OCI-LY3 (cell line): ENCODE data around the gene CIZ1.
"Not testable (repeated sequence)": the region's sequence is repeated elsewhere in the genome, so short reads cannot be mapped to it uniquely, and the experiment has no call there.

Experiments
- H2AFZ ChIP-seq: fragments of 200-600, 300-600 bp; shearing (Covaris generic); 2 replicates; pipeline ENCODE4 v1.6.0; 2014; ENCODE audit warnings: antibody characterized with exemption, low read depth, low read length
- H3K27ac ChIP-seq: fragments of 200-600, 300-600 bp; sonication (generic); 2 replicates; pipeline ENCODE4 v1.5.1; 2014; ENCODE audit warnings: mild to moderate bottlenecking, low read length, moderate library complexity, mixed read lengths
- H3K27me3 ChIP-seq: fragments of 200-600, 300-600 bp; sonication (generic); 2 replicates; pipeline ENCODE4 v1.6.1; 2014; ENCODE audit warnings: low read depth, low read length, mixed read lengths
- H3K36me3 ChIP-seq: fragments of 200-600, 300-600 bp; sonication (generic); replicated peaks from 2 replicates; pipeline ENCODE3; 2014; ENCODE audit warnings: low read depth, low read length, mixed read lengths
- H3K4me1 ChIP-seq: fragments of 300-600, 200-600 bp; sonication (generic); 2 replicates; pipeline ENCODE4 v1.6.1; 2014; ENCODE audit warnings: low read length, mixed read lengths
- H3K4me2 ChIP-seq: fragments of 200-600, 300-600 bp; sonication (generic); 2 replicates; pipeline ENCODE4 v1.6.1; 2014; ENCODE audit warnings: low read length, mixed read lengths
- H3K4me3 ChIP-seq: fragments of 300-600, 200-600 bp; sonication (generic); 2 replicates; pipeline ENCODE4 v1.5.1; 2014; ENCODE audit warnings: antibody characterized with exemption, mild to moderate bottlenecking, low read length, moderate library complexity
- H3K79me2 ChIP-seq: fragments of 300-600, 200-600 bp; shearing (Covaris generic); 2 replicates; pipeline ENCODE4 v1.6.1; 2014; ENCODE audit warnings: mild to moderate bottlenecking, low read length, mixed read lengths
- H3K9ac ChIP-seq: fragments of 300-600, 200-600 bp; shearing (Covaris generic); 2 replicates; pipeline ENCODE4 v1.6.0; 2014; ENCODE audit warnings: mild to moderate bottlenecking, low read length, moderate library complexity
- H3K9me3 ChIP-seq: fragments of 200-600, 300-600 bp; shearing (Covaris generic); 2 replicates; pipeline ENCODE4 v1.6.1; 2014; ENCODE audit warnings: low read length, mixed read lengths; ENCODE audit not compliant: insufficient read depth
- H4K20me1 ChIP-seq: fragments of 200-600, 300-600 bp; sonication (generic); 2 replicates; pipeline ENCODE4 v1.6.1; 2016; ENCODE audit warnings: low read length, mixed read lengths; ENCODE audit not compliant: insufficient read depth
- CTCF ChIP-seq: fragments of 200-600, 300-600 bp; sonication (generic); IDR thresholded peaks from 2 replicates; pipeline ENCODE4 v1.5.1; 2014; ENCODE audit warnings: antibody characterized with exemption, low read length, low read depth
- EZH2phosphoT487 ChIP-seq: fragments of 200-600 bp; shearing (Covaris generic); IDR thresholded peaks from 2 replicates; pipeline ENCODE4 v1.6.1; 2018; ENCODE audit warnings: antibody characterized with exemption, mixed run types, low read depth

The CIZ1 gene

GRCh38 chr9:128185979-128186965 lies 5.1 kb downstream of the CIZ1 start:
- H3K36me3 ChIP-seq: peaks cover 20% of the 10 kb centered on the region
- H3K4me1 ChIP-seq: peaks cover 9% of the 10 kb centered on the region
- peaks cover 14% of the 10 kb centered on the region for H3K79me2 ChIP-seq
- no peak overlapping the region for H2AFZ ChIP-seq
- H3K9ac ChIP-seq: no peak overlapping the region
- no peak overlapping the region for H3K27ac ChIP-seq
- no peak overlapping the region for H3K4me2 ChIP-seq
- H4K20me1 ChIP-seq: no peaks in the 10 kb centered on the region
- no peak for TF ChIP-seq CTCF
- no peak for TF ChIP-seq EZH2phosphoT487
- no peaks in the 10 kb centered on the region for H3K27me3 ChIP-seq
- H3K9me3 ChIP-seq: no peaks in the 10 kb centered on the region
- no peak overlapping the region for H3K4me3 ChIP-seq

GRCh38 chr9:128182893-128183588 lies 8.3 kb downstream of the CIZ1 start:
- H2AFZ ChIP-seq: no peak overlapping the region
- no peaks in the 10 kb centered on the region for H3K27me3 ChIP-seq
- no peaks in the 10 kb centered on the region for H4K20me1 ChIP-seq
- peaks cover 39% of the 10 kb centered on the region for H3K36me3 ChIP-seq
- H3K9ac ChIP-seq: no peak overlapping the region
- H3K4me3 ChIP-seq: no peak overlapping the region
- no peaks in the 10 kb centered on the region for H3K79me2 ChIP-seq
- H3K9me3 ChIP-seq: no peaks in the 10 kb centered on the region
- no peak overlapping the region for H3K27ac ChIP-seq
- TF ChIP-seq CTCF (no peak), EZH2phosphoT487 (no peak)
- H3K4me1 ChIP-seq: no peaks in the 10 kb centered on the region
- H3K4me2 ChIP-seq: no peak overlapping the region

- H3K4me1 ChIP-seq, H4K20me1 ChIP-seq, H3K27ac ChIP-seq, H3K9me3 ChIP-seq, H2AFZ ChIP-seq, H3K27me3 ChIP-seq, H3K79me2 ChIP-seq, H3K9ac ChIP-seq, H3K4me3 ChIP-seq, H3K4me2 ChIP-seq: not testable (repeated sequence)
- peaks cover 39% of the 10 kb centered on the region for H3K36me3 ChIP-seq
These were observed 9.9 kb downstream of the CIZ1 start for GRCh38 chr9:128181480-128181879.

GRCh38 chr9:128180447-128180846 lies 10.9 kb downstream of the CIZ1 start:
- Histone ChIP-seq H3K9me3 (no peaks in the 10 kb centered on the region), H3K27me3 (no peaks in the 10 kb centered on the region), H3K27ac (no peak overlapping the region), H3K79me2 (no peaks in the 10 kb centered on the region), H3K4me1 (no peaks in the 10 kb centered on the region), H3K4me3 (no peak overlapping the region), H4K20me1 (no peaks in the 10 kb centered on the region), H3K36me3 (peaks cover 39% of the 10 kb centered on the region), H3K4me2 (no peak overlapping the region), H2AFZ (no peak overlapping the region), H3K9ac (no peak overlapping the region)
- TF ChIP-seq CTCF (no peak), EZH2phosphoT487 (no peak)
